Peyer's patch (tissue), 4 donors: ENCODE data around the gene MIAT. TPM values are rescaled to one million over a fixed set of nuclear protein-coding genes. Genes with fewer than 3 reads are reported as not detected.

Experiments
- DNase-seq, 3 donors: peaks; one replicate each; pipeline ENCODE4 v3.0.0-alpha.2; 2017 to 2019
- H3K27ac ChIP-seq, 4 donors: fragments of 200-600 bp; sonication (generic); one replicate each; pipeline ENCODE4 v1.5.1; 2016 to 2019
- H3K27me3 ChIP-seq, 2 donors: fragments of 200-600 bp; sonication (generic); one replicate each; pipeline ENCODE4 v1.5.1; 2019
- H3K36me3 ChIP-seq, 3 donors: fragments of 200-600 bp; sonication (generic); one replicate each; pipeline ENCODE4 v1.5.1; 2016 to 2019
- H3K4me1 ChIP-seq, 4 donors: fragments of 200-600 bp; sonication (generic); one replicate each; pipeline ENCODE4 v1.5.1; 2016 to 2019
- H3K4me3 ChIP-seq, 4 donors: fragments of 200-600 bp; sonication (generic); 1 replicate in 3 of 4; 2 replicates in 1 of 4; pipeline ENCODE4 v1.5.1; 2016 to 2019; ENCODE audit warnings: mild to moderate bottlenecking in 1 of 4
- H3K9me3 ChIP-seq, 4 donors: fragments of 200-600 bp; sonication (generic); one replicate each; pipeline ENCODE4 v1.5.1; 2016 to 2019; ENCODE audit warnings: mild to moderate bottlenecking in 1 of 4
- CTCF ChIP-seq, 6 experiments: fragments of 450-650 bp in 4 of 6; fragments of 200-600 bp in 2 of 6; sonication (generic) in 1 of 6; IDR thresholded peaks; one replicate each; pipeline ENCODE4 v1.5.1; 2017 to 2019; ENCODE audit warnings: antibody characterized with exemption in 6 of 6, mild to moderate bottlenecking in 3 of 6, moderate library complexity in 1 of 6
- POLR2A ChIP-seq, 2 donors: fragments of 450-650 bp; IDR thresholded peaks; one replicate each; pipeline ENCODE4 v1.5.1; 2017; ENCODE audit warnings: antibody characterized with exemption in 2 of 2, mild to moderate bottlenecking in 2 of 2, moderate library complexity in 2 of 2
- total RNA-seq, 4 donors: library from RNA; depleted of rRNA; stranded (reverse); fragments of >200 nt; gene quantifications; one replicate each; pipeline ENCODE4 v1.1.0, GENCODE V29; 2016

Gene MIAT
- total RNA-seq = 10 to 100 TPM in 1 of 4 donors, 1 to 10 TPM in 3; 2.5 to 31.4 (median 5.9) TPM

- no peaks in the 10 kb centered on the region for H3K9me3 ChIP-seq
- peak in 2 of 3 donors; percentile 73 to 84 for DNase-seq
- TF ChIP-seq CTCF (IDR thresholded peaks at IDR 0.05) (no peak), POLR2A (IDR thresholded peaks at IDR 0.05) (no peak)
- peaks cover 0 to 16% (median 4%) of the 10 kb centered on the region in 4 donors for H3K4me1 ChIP-seq
- peaks cover 0 to 12% of the 10 kb centered on the region in 2 donors for H3K27me3 ChIP-seq
- no peaks in the 10 kb centered on the region for H3K36me3 ChIP-seq
- peak within 1 kb of the TSS; percentile 31 to 52 (median 44) for H3K4me3 ChIP-seq
- H3K27ac ChIP-seq = peak within 1 kb of the TSS in 1 of 4 donors; percentile 59
Measured at GRCh38 chr22:26656891-26657851, at the start of gene MIAT. Gene MIAT, plus strand, starts transcription at chr22:26657588.

DNA sequence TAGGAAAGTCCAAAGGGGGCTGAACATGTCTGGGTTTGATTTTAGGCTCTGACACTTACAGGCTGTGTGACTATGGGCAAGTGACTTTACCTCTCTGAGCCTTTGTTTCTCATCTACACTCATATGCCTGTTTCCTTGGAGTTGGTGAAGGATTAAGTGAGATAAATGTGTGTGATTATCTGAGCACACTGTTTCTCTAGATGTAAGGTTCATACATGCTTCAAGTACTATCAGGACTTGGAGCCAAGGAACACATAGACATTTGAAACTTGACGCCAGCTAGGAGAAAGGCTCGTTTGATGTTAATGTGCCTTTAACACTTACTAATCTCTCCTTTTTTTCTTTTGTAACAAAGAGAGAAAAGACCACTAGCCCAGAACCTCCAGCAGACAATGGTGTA, 49.3 kb upstream of the MIAT start:
- Histone ChIP-seq H3K36me3 (no peaks in the 10 kb centered on the region), H3K4me1 (peaks cover 0 to 13% (median 2%) of the 10 kb centered on the region in 4 donors), H3K27ac (no peak overlapping the region), H3K4me3 (no peak overlapping the region), H3K27me3 (no peaks in the 10 kb centered on the region), H3K9me3 (no peaks in the 10 kb centered on the region)
- TF ChIP-seq CTCF (IDR thresholded peaks at IDR 0.05) (no peak), POLR2A (IDR thresholded peaks at IDR 0.05) (no peak)
- DNase-seq = no peak

GRCh38 chr22:26609287-26609686, 48.1 kb upstream of the MIAT start:
- no peaks in the 10 kb centered on the region for H3K9me3 ChIP-seq
- no peak overlapping the region for H3K27ac ChIP-seq
- TF ChIP-seq POLR2A (IDR thresholded peaks at IDR 0.05) (no peak), CTCF (IDR thresholded peaks at IDR 0.05) (no peak)
- no peaks in the 10 kb centered on the region for H3K27me3 ChIP-seq
- H3K4me3 ChIP-seq = no peak overlapping the region
- no peaks in the 10 kb centered on the region for H3K36me3 ChIP-seq
- no peak for DNase-seq
- peaks cover 0 to 13% (median 2%) of the 10 kb centered on the region in 4 donors for H3K4me1 ChIP-seq

DNA sequence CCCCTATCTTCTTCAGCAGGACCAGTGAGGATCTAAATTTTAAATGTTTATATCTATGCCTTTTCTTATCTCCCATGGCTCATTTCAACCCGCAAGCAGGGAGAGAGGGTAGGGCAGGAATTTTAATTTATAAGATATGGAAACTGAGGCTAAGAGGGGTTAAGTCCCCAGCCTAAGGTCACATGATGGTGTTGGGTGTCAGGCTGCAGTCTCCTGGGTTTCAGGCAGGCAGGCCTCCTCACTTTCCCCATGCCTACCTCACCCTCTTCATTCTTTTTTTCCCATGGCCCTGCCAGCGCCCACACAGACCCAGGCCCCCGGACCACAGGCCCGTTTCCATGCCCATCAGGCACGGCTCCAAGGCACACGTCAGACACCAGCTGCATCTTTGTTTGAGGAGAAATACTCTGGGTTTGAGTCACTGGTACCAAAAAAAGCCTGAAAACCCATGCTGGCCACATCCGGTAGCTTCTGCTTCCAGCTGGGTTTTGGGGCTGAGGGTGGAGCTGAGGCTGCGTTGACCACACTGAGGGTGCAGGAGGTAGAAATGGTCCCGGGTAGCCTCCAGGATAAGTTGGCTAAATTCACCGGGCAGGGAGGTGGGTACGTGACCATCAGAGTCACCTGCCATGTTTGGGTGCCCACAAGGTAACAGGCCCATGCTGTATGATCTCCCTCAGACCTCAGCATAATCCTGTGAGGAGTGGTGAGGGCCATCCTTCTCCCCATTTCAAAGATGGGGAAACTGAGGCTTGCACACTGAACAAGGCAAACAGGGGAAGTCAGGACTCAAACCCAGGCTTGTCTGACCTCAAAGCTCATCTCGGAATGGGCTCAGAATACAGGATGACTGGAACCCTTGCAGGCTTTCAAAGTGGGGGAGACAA, 47.1 kb upstream of the MIAT start:
- peaks cover 0 to 16% (median 2%) of the 10 kb centered on the region in 4 donors for H3K4me1 ChIP-seq
- peak overlapping the region in 1 of 4 donors; percentile 49 for H3K27ac ChIP-seq
- no peak overlapping the region for H3K4me3 ChIP-seq
- no peaks in the 10 kb centered on the region for H3K36me3 ChIP-seq
- peak in 2 of 3 donors; percentile 72 to 80 for DNase-seq
- no peaks in the 10 kb centered on the region for H3K27me3 ChIP-seq
- no peak for TF ChIP-seq CTCF (IDR thresholded peaks at IDR 0.05)
- TF ChIP-seq POLR2A (IDR thresholded peaks at IDR 0.05) = no peak
- no peaks in the 10 kb centered on the region for H3K9me3 ChIP-seq

DNA sequence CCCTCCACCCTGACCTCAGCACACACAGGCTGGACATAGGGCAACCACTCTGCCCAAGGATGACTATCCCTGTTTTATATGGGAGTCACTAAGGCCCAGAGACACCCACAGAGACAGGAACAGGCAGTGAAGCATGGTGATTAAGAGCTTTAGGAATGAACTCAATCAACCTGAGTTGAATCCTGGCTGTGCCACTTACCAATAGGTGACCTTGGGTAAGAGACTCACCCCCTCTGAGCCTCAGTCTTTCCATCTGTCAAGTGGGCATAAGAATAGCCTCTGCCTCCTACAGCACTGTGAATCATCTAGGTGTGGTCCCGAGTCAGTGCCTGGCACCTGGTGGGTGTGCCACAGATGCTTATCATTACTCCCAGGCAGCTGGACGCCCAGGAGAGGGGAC, 46.4 kb upstream of the MIAT start:
- DNase-seq = no peak
- Histone ChIP-seq H3K9me3 (no peaks in the 10 kb centered on the region), H3K27ac (no peak overlapping the region), H3K4me1 (peaks cover 0 to 16% (median 2%) of the 10 kb centered on the region in 4 donors), H3K4me3 (no peak overlapping the region), H3K27me3 (no peaks in the 10 kb centered on the region), H3K36me3 (no peaks in the 10 kb centered on the region)
- TF ChIP-seq POLR2A (IDR thresholded peaks at IDR 0.05) (no peak), CTCF (IDR thresholded peaks at IDR 0.05) (no peak)
